ENCODE results near the gene CDC42. TPM values are rescaled to one million over a fixed set of nuclear protein-coding genes. Genes with fewer than 3 reads are reported as not detected.

Gene CDC42
- total RNA-seq, 4 donors from 2014 or later, result 120 to 187 (median 171) TPM

- Histone ChIP-seq H3K27me3 (no peaks in the 10 kb centered on the region), H3K36me3 (peaks cover 0 to 31% (median 0%) of the 10 kb centered on the region in 3 donors), H3K9me3 (no peaks in the 10 kb centered on the region), H3K27ac (peak overlapping the region in 3 of 4 donors; percentile 61 to 85 (median 81)), H3K4me3 (no peak overlapping the region), H3K4me1 (peaks cover 0 to 40% (median 13%) of the 10 kb centered on the region in 4 donors)
- WGBS, 2 donors, result 63 to 67% methylated on average over 15 of the region's 15 CpGs
- TF ChIP-seq EP300 (IDR thresholded peaks at IDR 0.05) (no peak), POLR2A (IDR thresholded peaks at IDR 0.05) (no peak)
- TF ChIP-seq, protein P1, sequence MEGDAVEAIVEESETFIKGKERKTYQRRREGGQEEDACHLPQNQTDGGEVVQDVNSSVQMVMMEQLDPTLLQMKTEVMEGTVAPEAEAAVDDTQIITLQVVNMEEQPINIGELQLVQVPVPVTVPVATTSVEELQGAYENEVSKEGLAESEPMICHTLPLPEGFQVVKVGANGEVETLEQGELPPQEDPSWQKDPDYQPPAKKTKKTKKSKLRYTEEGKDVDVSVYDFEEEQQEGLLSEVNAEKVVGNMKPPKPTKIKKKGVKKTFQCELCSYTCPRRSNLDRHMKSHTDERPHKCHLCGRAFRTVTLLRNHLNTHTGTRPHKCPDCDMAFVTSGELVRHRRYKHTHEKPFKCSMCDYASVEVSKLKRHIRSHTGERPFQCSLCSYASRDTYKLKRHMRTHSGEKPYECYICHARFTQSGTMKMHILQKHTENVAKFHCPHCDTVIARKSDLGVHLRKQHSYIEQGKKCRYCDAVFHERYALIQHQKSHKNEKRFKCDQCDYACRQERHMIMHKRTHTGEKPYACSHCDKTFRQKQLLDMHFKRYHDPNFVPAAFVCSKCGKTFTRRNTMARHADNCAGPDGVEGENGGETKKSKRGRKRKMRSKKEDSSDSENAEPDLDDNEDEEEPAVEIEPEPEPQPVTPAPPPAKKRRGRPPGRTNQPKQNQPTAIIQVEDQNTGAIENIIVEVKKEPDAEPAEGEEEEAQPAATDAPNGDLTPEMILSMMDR (IDR thresholded peaks at IDR 0.05), result no peak
- no peak for DNase-seq (ENCODE audit: low spot score in 2 of 2)
These were observed 69.0 kb downstream of the CDC42 start for GRCh38 chr1:22121421-22121911.

DNA sequence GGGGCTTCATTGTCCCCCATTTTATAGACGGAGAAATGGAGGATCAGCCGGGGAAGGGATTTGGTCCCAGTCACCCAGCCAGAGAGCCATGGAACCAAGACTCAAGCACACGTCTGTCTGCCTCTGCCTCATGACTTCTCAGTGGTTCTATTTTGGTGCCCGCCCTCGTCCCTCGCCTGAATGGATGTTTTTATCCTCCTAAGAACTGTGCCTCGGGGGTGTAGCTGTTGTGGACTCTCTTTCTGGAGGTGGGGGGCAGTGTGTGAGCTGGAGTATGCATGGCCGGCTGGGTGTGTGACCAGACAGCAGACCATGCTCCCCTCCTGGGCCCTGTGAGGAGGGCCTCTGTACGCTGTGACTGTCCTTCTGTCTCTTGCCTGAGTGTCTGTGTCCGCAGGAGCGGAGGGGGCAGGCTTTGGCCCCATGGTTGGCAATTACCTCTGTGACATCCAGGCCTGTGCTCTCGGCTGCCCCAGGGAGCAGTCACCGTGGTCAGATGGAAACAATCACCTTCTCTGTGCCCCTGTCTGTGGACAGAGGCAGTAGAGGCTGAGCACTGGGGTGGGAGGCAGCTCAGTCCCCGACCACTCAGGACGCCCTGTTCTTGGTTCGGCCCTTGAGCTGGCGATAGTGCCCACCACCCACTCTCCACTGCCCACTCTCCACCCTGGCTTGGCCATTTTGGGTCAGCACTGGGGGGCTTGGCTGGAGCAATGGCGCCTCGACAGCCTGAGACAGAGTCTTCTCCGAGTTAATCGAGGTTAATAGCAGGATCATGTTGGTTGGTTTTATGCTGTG, 70.0 kb downstream of the CDC42 start:
- 50 to 52% methylated on average over 18 to 21 of the region's 21 CpGs for WGBS, 2 donors
- Histone ChIP-seq H3K36me3 (peaks cover 0 to 31% (median 0%) of the 10 kb centered on the region in 3 donors), H3K4me3 (no peak overlapping the region), H3K27ac (peak overlapping the region; percentile 50 to 85 (median 71)), H3K27me3 (no peaks in the 10 kb centered on the region), H3K9me3 (no peaks in the 10 kb centered on the region), H3K4me1 (peaks cover 0 to 30% (median 7%) of the 10 kb centered on the region in 4 donors)
- no peak for TF ChIP-seq POLR2A (IDR thresholded peaks at IDR 0.05)
- TF ChIP-seq EP300 (IDR thresholded peaks at IDR 0.05), result peak in 1 of 2 donors; percentile 52
- TF ChIP-seq, protein P1 (IDR thresholded peaks at IDR 0.05), result peak in 1 of 5 experiments; percentile 9
- no peak for DNase-seq (ENCODE audit: low spot score in 2 of 2)

DNA sequence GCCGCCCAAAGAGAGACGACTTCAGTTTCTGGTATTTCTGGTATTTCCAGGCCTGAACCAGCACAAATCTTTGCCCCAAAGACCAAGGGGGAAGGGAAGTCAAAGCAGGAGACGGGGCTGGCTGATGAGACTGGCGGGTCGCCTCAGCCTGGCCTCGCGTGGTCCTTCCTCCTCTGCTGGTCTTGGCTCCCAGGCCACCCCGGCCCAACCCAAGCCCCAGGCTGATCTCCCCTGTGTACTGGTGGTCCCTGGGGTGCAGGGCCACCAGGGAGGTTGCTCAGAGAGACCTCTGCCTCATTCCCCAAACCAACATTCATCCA, 70.5 kb downstream of the CDC42 start:
- 48 to 65% methylated on average over 4 to 8 of the region's 8 CpGs for WGBS, 2 donors
- no peak for DNase-seq (ENCODE audit: low spot score in 2 of 2)
- Histone ChIP-seq H3K27ac (peak overlapping the region; percentile 50 to 85 (median 71)), H3K36me3 (peaks cover 0 to 26% (median 0%) of the 10 kb centered on the region in 3 donors), H3K4me3 (no peak overlapping the region), H3K4me1 (peaks cover 0 to 25% (median 2%) of the 10 kb centered on the region in 4 donors), H3K27me3 (no peaks in the 10 kb centered on the region), H3K9me3 (no peaks in the 10 kb centered on the region)
- TF ChIP-seq, protein P1 (IDR thresholded peaks at IDR 0.05), result no peak
- TF ChIP-seq POLR2A (IDR thresholded peaks at IDR 0.05), result no peak
- TF ChIP-seq EP300 (IDR thresholded peaks at IDR 0.05), result no peak

- TF ChIP-seq EP300 (IDR thresholded peaks at IDR 0.05) (no peak), POLR2A (IDR thresholded peaks at IDR 0.05) (no peak)
- TF ChIP-seq, protein P1 (IDR thresholded peaks at IDR 0.05), result no peak
- Histone ChIP-seq H3K4me1 (peaks cover 0 to 23% (median 0%) of the 10 kb centered on the region in 4 donors), H3K36me3 (peaks cover 0 to 19% (median 0%) of the 10 kb centered on the region in 3 donors), H3K4me3 (no peak overlapping the region), H3K27ac (peak overlapping the region in 1 of 4 donors; percentile 85), H3K9me3 (no peaks in the 10 kb centered on the region), H3K27me3 (no peaks in the 10 kb centered on the region)
- 85 to 89% methylated on average over 6 to 9 of the region's 9 CpGs for WGBS, 2 donors
- DNase-seq (ENCODE audit: low spot score in 2 of 2), result no peak
These were observed 71.4 kb downstream of the CDC42 start for GRCh38 chr1:22123901-22124404.
